HEK293 (cell line): ENCODE measurements around the gene STAT2.

ENCODE experiments used
- EGR2 ChIP-seq: fragments of 450-650 bp; formaldehyde crosslinking; IDR thresholded peaks from 2 replicates; pipeline ENCODE4 v1.5.1; 2016; ENCODE audit warnings: low read depth, missing biosample characterization, missing genetic modification characterization
- OVOL3 ChIP-seq: fragments of 450-650 bp; formaldehyde crosslinking; IDR thresholded peaks from 2 replicates; pipeline ENCODE4 v1.5.1; 2016; ENCODE audit warnings: missing biosample characterization, missing genetic modification characterization
- SP2 ChIP-seq: fragments of 450-650 bp; formaldehyde crosslinking; IDR thresholded peaks from 2 replicates; pipeline ENCODE4 v1.5.1; 2016; ENCODE audit warnings: missing biosample characterization, missing genetic modification characterization
- ZFHX2 ChIP-seq: fragments of 450-650 bp; formaldehyde crosslinking; conservative IDR thresholded peaks from 2 replicates; pipeline ENCODE4 v1.5.1; 2016; ENCODE audit warnings: missing biosample characterization, missing genetic modification characterization
- ZNF146 ChIP-seq: fragments of 450-650 bp; formaldehyde crosslinking; IDR thresholded peaks from 2 replicates; pipeline ENCODE4 v1.5.1; 2016; ENCODE audit warnings: missing biosample characterization, missing genetic modification characterization
- ZNF202 ChIP-seq: fragments of 450-650 bp; formaldehyde crosslinking; IDR thresholded peaks from 2 replicates; pipeline ENCODE4 v1.5.1; 2016; ENCODE audit warnings: missing biosample characterization, missing genetic modification characterization, borderline replicate concordance
- ZNF214 ChIP-seq: fragments of 450-650 bp; formaldehyde crosslinking; IDR thresholded peaks from 2 replicates; pipeline ENCODE4 v1.5.1; 2017; ENCODE audit warnings: missing biosample characterization, mild to moderate bottlenecking, missing genetic modification characterization, borderline replicate concordance
- ZNF416 ChIP-seq: fragments of 450-650 bp; formaldehyde crosslinking; IDR thresholded peaks from 2 replicates; pipeline ENCODE4 v1.5.1; 2016; ENCODE audit warnings: missing biosample characterization, missing genetic modification characterization
- ZNF530 ChIP-seq: fragments of 450-650 bp; formaldehyde crosslinking; IDR thresholded peaks from 2 replicates; pipeline ENCODE4 v1.5.1; 2016; ENCODE audit warnings: low read depth, missing biosample characterization, missing genetic modification characterization
- ZNF561 ChIP-seq: fragments of 450-650 bp; IDR thresholded peaks from 2 replicates; pipeline ENCODE4 v1.5.1; 2018; ENCODE audit warnings: missing biosample characterization, missing genetic modification characterization, borderline replicate concordance
- ZNF621 ChIP-seq: fragments of 450-650 bp; formaldehyde crosslinking; IDR thresholded peaks from 2 replicates; pipeline ENCODE4 v1.5.1; 2017; ENCODE audit warnings: missing biosample characterization, missing genetic modification characterization
- ZNF660 ChIP-seq: fragments of 450-650 bp; IDR thresholded peaks from 2 replicates; pipeline ENCODE4 v1.5.1; 2018; ENCODE audit warnings: missing biosample characterization, mild to moderate bottlenecking, missing genetic modification characterization
- ZNF670 ChIP-seq: fragments of 450-650 bp; formaldehyde crosslinking; IDR thresholded peaks from 2 replicates; pipeline ENCODE4 v1.5.1; 2016; ENCODE audit warnings: missing biosample characterization, missing genetic modification characterization, low read depth
- ZNF777 ChIP-seq: fragments of 450-650 bp; formaldehyde crosslinking; IDR thresholded peaks from 2 replicates; pipeline ENCODE4 v1.5.1; 2017; ENCODE audit warnings: missing biosample characterization, missing genetic modification characterization, borderline replicate concordance
- ZNF792 ChIP-seq: fragments of 450-650 bp; formaldehyde crosslinking; IDR thresholded peaks from 2 replicates; pipeline ENCODE4 v1.5.1; 2016; ENCODE audit warnings: missing biosample characterization, missing genetic modification characterization
- TF ChIP-seq, protein P1 (sequence below): fragments of 450-650 bp; formaldehyde crosslinking; IDR thresholded peaks from 2 replicates; pipeline ENCODE4 v1.5.1; 2016; ENCODE audit warnings: missing biosample characterization, missing genetic modification characterization, borderline replicate concordance
- TF ChIP-seq, protein P2 (sequence below): fragments of 450-650 bp; formaldehyde crosslinking; IDR thresholded peaks from 2 replicates; pipeline ENCODE4 v1.5.1; 2016; ENCODE audit warnings: missing biosample characterization, missing genetic modification characterization
- TF ChIP-seq, protein P3 (sequence below): fragments of 450-650 bp; formaldehyde crosslinking; IDR thresholded peaks from 2 replicates; pipeline ENCODE4; 2016; ENCODE audit warnings: missing biosample characterization, missing genetic modification characterization
- TF ChIP-seq, protein P4 (sequence below): fragments of 450-650 bp; formaldehyde crosslinking; IDR thresholded peaks from 2 replicates; pipeline ENCODE4 v1.5.1; 2016; ENCODE audit warnings: missing biosample characterization, missing genetic modification characterization
- TF ChIP-seq, protein P5 (sequence below): fragments of 450-650 bp; formaldehyde crosslinking; IDR thresholded peaks from 2 replicates; pipeline ENCODE4 v1.5.0; 2017; ENCODE audit warnings: missing biosample characterization, missing genetic modification characterization, borderline replicate concordance
- TF ChIP-seq, protein P6 (sequence below): fragments of 450-650 bp; formaldehyde crosslinking; IDR thresholded peaks from 2 replicates; pipeline ENCODE4 v1.5.1; 2016; ENCODE audit warnings: missing biosample characterization, missing genetic modification characterization

The STAT2 gene

DNA sequence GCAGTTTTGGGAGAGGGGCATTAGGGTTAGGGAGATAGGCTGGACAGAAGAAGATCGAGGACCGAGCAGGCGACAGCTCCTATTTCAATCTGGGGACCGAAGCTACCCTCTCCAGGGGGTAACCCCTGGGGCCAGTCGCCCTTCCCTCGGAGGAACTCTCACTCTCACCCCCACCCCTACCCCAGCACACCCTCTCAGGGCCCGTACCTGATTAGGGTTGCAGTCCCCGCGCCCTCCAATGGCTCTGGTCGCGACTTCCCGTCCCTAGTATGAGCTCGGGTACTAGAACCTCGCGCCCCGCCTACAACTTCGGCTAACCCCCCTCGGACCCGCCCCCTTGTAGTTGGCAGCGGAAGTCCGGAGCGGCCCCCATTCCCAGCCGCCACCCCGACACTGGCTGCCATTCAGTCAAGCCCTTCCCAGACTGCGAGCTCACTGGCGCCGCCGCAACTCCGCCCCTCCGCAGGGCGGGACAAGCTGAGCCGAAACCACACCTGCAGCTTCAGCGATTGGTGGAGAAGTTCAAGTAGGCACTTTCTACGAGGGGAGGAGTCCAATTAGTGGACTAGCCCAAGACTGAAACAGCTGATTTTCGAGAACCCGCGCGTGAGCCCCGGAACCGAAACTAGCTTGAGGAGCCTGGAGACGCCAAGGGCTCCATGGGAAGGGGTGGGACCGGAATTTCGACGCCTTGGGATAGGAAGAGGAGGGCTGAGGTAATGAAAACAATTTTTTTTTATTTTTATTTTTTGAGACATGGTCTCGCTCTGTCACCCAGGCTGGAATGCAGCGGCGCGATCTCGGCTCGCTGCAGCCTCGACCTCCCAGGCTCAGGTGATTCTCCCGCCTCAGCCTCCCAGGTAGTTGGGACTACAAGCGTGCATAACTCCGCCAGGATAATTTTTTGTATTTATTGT, at the start of gene STAT2 (continued):
- TF ChIP-seq, protein P1, sequence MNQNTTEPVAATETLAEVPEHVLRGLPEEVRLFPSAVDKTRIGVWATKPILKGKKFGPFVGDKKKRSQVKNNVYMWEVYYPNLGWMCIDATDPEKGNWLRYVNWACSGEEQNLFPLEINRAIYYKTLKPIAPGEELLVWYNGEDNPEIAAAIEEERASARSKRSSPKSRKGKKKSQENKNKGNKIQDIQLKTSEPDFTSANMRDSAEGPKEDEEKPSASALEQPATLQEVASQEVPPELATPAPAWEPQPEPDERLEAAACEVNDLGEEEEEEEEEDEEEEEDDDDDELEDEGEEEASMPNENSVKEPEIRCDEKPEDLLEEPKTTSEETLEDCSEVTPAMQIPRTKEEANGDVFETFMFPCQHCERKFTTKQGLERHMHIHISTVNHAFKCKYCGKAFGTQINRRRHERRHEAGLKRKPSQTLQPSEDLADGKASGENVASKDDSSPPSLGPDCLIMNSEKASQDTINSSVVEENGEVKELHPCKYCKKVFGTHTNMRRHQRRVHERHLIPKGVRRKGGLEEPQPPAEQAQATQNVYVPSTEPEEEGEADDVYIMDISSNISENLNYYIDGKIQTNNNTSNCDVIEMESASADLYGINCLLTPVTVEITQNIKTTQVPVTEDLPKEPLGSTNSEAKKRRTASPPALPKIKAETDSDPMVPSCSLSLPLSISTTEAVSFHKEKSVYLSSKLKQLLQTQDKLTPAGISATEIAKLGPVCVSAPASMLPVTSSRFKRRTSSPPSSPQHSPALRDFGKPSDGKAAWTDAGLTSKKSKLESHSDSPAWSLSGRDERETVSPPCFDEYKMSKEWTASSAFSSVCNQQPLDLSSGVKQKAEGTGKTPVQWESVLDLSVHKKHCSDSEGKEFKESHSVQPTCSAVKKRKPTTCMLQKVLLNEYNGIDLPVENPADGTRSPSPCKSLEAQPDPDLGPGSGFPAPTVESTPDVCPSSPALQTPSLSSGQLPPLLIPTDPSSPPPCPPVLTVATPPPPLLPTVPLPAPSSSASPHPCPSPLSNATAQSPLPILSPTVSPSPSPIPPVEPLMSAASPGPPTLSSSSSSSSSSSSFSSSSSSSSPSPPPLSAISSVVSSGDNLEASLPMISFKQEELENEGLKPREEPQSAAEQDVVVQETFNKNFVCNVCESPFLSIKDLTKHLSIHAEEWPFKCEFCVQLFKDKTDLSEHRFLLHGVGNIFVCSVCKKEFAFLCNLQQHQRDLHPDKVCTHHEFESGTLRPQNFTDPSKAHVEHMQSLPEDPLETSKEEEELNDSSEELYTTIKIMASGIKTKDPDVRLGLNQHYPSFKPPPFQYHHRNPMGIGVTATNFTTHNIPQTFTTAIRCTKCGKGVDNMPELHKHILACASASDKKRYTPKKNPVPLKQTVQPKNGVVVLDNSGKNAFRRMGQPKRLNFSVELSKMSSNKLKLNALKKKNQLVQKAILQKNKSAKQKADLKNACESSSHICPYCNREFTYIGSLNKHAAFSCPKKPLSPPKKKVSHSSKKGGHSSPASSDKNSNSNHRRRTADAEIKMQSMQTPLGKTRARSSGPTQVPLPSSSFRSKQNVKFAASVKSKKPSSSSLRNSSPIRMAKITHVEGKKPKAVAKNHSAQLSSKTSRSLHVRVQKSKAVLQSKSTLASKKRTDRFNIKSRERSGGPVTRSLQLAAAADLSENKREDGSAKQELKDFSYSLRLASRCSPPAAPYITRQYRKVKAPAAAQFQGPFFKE (tag by site-specific recombination) = no peak
- TF ChIP-seq, protein P2, sequence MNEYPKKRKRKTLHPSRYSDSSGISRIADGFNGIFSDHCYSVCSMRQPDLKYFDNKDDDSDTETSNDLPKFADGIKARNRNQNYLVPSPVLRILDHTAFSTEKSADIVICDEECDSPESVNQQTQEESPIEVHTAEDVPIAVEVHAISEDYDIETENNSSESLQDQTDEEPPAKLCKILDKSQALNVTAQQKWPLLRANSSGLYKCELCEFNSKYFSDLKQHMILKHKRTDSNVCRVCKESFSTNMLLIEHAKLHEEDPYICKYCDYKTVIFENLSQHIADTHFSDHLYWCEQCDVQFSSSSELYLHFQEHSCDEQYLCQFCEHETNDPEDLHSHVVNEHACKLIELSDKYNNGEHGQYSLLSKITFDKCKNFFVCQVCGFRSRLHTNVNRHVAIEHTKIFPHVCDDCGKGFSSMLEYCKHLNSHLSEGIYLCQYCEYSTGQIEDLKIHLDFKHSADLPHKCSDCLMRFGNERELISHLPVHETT (tag by site-specific recombination) = 0 out of 2 replicates have a peak, but pooled peaks have one; percentile 35
- TF ChIP-seq ZFHX2 (tag by site-specific recombination) (no peak; the same call in 1 of the 2 replicates), EGR2 (0 out of 2 replicates have a peak, but pooled peaks have one; percentile 38), SP2 (tag by site-specific recombination) (peak; percentile 100), ZNF146 (tag by site-specific recombination) (no peak), ZNF530 (no peak), ZNF792 (tag by site-specific recombination) (no peak), ZNF202 (no peak), ZNF660 (tag by site-specific recombination) (0 out of 2 replicates have a peak, but pooled peaks have one; percentile 28), ZNF416 (tag by site-specific recombination) (no peak), OVOL3 (tag by site-specific recombination) (no peak), ZNF561 (tag by site-specific recombination) (0 out of 2 replicates have a peak, but pooled peaks have one; percentile 35), ZNF670 (tag by site-specific recombination) (no peak), ZNF214 (tag by site-specific recombination) (no peak), ZNF777 (no peak), ZNF621 (tag by site-specific recombination) (no peak)
- TF ChIP-seq, protein P3, sequence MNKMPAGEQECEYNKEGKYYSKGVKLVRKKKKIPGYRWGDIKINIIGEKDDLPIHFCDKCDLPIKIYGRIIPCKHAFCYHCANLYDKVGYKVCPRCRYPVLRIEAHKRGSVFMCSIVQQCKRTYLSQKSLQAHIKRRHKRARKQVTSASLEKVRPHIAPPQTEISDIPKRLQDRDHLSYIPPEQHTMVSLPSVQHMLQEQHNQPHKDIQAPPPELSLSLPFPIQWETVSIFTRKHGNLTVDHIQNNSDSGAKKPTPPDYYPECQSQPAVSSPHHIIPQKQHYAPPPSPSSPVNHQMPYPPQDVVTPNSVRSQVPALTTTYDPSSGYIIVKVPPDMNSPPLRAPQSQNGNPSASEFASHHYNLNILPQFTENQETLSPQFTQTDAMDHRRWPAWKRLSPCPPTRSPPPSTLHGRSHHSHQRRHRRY (tag by site-specific recombination) = no peak
- TF ChIP-seq, protein P4, sequence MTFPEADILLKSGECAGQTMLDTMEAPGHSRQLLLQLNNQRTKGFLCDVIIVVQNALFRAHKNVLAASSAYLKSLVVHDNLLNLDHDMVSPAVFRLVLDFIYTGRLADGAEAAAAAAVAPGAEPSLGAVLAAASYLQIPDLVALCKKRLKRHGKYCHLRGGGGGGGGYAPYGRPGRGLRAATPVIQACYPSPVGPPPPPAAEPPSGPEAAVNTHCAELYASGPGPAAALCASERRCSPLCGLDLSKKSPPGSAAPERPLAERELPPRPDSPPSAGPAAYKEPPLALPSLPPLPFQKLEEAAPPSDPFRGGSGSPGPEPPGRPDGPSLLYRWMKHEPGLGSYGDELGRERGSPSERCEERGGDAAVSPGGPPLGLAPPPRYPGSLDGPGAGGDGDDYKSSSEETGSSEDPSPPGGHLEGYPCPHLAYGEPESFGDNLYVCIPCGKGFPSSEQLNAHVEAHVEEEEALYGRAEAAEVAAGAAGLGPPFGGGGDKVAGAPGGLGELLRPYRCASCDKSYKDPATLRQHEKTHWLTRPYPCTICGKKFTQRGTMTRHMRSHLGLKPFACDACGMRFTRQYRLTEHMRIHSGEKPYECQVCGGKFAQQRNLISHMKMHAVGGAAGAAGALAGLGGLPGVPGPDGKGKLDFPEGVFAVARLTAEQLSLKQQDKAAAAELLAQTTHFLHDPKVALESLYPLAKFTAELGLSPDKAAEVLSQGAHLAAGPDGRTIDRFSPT = peak; percentile 94
- TF ChIP-seq, protein P5, sequence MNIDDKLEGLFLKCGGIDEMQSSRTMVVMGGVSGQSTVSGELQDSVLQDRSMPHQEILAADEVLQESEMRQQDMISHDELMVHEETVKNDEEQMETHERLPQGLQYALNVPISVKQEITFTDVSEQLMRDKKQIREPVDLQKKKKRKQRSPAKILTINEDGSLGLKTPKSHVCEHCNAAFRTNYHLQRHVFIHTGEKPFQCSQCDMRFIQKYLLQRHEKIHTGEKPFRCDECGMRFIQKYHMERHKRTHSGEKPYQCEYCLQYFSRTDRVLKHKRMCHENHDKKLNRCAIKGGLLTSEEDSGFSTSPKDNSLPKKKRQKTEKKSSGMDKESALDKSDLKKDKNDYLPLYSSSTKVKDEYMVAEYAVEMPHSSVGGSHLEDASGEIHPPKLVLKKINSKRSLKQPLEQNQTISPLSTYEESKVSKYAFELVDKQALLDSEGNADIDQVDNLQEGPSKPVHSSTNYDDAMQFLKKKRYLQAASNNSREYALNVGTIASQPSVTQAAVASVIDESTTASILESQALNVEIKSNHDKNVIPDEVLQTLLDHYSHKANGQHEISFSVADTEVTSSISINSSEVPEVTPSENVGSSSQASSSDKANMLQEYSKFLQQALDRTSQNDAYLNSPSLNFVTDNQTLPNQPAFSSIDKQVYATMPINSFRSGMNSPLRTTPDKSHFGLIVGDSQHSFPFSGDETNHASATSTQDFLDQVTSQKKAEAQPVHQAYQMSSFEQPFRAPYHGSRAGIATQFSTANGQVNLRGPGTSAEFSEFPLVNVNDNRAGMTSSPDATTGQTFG = no peak
- TF ChIP-seq, protein P6, sequence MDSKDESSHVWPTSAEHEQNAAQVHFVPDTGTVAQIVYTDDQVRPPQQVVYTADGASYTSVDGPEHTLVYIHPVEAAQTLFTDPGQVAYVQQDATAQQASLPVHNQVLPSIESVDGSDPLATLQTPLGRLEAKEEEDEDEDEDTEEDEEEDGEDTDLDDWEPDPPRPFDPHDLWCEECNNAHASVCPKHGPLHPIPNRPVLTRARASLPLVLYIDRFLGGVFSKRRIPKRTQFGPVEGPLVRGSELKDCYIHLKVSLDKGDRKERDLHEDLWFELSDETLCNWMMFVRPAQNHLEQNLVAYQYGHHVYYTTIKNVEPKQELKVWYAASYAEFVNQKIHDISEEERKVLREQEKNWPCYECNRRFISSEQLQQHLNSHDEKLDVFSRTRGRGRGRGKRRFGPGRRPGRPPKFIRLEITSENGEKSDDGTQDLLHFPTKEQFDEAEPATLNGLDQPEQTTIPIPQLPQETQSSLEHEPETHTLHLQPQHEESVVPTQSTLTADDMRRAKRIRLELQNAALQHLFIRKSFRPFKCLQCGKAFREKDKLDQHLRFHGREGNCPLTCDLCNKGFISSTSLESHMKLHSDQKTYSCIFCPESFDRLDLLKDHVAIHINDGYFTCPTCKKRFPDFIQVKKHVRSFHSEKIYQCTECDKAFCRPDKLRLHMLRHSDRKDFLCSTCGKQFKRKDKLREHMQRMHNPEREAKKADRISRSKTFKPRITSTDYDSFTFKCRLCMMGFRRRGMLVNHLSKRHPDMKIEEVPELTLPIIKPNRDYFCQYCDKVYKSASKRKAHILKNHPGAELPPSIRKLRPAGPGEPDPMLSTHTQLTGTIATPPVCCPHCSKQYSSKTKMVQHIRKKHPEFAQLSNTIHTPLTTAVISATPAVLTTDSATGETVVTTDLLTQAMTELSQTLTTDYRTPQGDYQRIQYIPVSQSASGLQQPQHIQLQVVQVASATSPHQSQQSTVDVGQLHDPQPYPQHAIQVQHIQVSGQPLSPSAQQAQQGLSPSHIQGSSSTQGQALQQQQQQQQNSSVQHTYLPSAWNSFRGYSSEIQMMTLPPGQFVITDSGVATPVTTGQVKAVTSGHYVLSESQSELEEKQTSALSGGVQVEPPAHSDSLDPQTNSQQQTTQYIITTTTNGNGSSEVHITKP (tag by site-specific recombination) = peak; percentile 98
